Measurements from ENCODE around the gene FOXO1. TPM values are rescaled to one million over a fixed set of nuclear protein-coding genes. Genes with fewer than 3 reads are reported as not detected.

FOXO1 gene
- total RNA-seq, 2 donors from 2014 or later: 20.1 to 29.7 TPM

GRCh38 chr13:40565282-40566148, 100.9 kb downstream of the FOXO1 start:
- peaks cover 3% of the 10 kb centered on the region for H3K36me3 ChIP-seq (ENCODE audit: control insufficient read depth, insufficient read depth, low read length)
- H3K27ac ChIP-seq (ENCODE audit: low read depth, low read length): no peak overlapping the region
- Mint-ChIP-seq H3K27ac (no peak overlapping the region), H3K9me3 (no peaks in the 10 kb centered on the region), H3K4me3 (no peak overlapping the region), H3K4me1 (peaks cover 43% of the 10 kb centered on the region), H3K36me3 (ENCODE audit: low read depth) (peaks cover 5% of the 10 kb centered on the region), H3K27me3 (ENCODE audit: insufficient read depth) (no peaks in the 10 kb centered on the region)
- no peak overlapping the region for H3K4me3 ChIP-seq (ENCODE audit: low read length)
- H3K9ac ChIP-seq (ENCODE audit: extremely low read depth, low read length, poor library complexity, severe bottlenecking): no peak overlapping the region
- peaks cover 18% of the 10 kb centered on the region for H3K4me1 ChIP-seq (ENCODE audit: control insufficient read depth, insufficient read depth, low read length)
- H3K9me3 ChIP-seq (ENCODE audit: control insufficient read depth, low read length): no peaks in the 10 kb centered on the region
- no peaks in the 10 kb centered on the region for H3K27me3 ChIP-seq (ENCODE audit: control insufficient read depth, insufficient read depth, low read length, poor library complexity, severe bottlenecking)
- TF ChIP-seq CTCF (conservative IDR thresholded peaks at IDR 0.05): no peak
- WGBS, 2 experiments (ENCODE audit: insufficient coverage in 1 of 2, insufficient read length in 1 of 2): 90 to 100% methylated on average over 4 of the region's 5 CpGs
- DNase-seq: peak; percentile 52

GRCh38 chr13:40564342-40565001, 102.0 kb downstream of the FOXO1 start:
- peaks cover 18% of the 10 kb centered on the region for H3K4me1 ChIP-seq (ENCODE audit: control insufficient read depth, insufficient read depth, low read length)
- H3K27me3 ChIP-seq (ENCODE audit: control insufficient read depth, insufficient read depth, low read length, poor library complexity, severe bottlenecking): no peaks in the 10 kb centered on the region
- no peaks in the 10 kb centered on the region for H3K9me3 ChIP-seq (ENCODE audit: control insufficient read depth, low read length)
- no peak for DNase-seq
- no peak overlapping the region for H3K4me3 ChIP-seq (ENCODE audit: low read length)
- H3K36me3 Mint-ChIP-seq (ENCODE audit: low read depth): peaks cover 16% of the 10 kb centered on the region
- 77 to 84% methylated on average over 9 to 15 of the region's 15 CpGs for WGBS, 2 experiments (ENCODE audit: insufficient coverage in 1 of 2, insufficient read length in 1 of 2)
- H3K27ac Mint-ChIP-seq: peak overlapping the region; percentile 79
- H3K36me3 ChIP-seq (ENCODE audit: control insufficient read depth, insufficient read depth, low read length): peaks cover 13% of the 10 kb centered on the region
- no peak overlapping the region for H3K27ac ChIP-seq (ENCODE audit: low read depth, low read length)
- H3K9me3 Mint-ChIP-seq: no peaks in the 10 kb centered on the region
- H3K4me1 Mint-ChIP-seq: peaks cover 42% of the 10 kb centered on the region
- no peak overlapping the region for H3K4me3 Mint-ChIP-seq
- TF ChIP-seq CTCF (conservative IDR thresholded peaks at IDR 0.05): peak; percentile 57
- H3K27me3 Mint-ChIP-seq (ENCODE audit: insufficient read depth): no peaks in the 10 kb centered on the region
- H3K9ac ChIP-seq (ENCODE audit: extremely low read depth, low read length, poor library complexity, severe bottlenecking): no peak overlapping the region

- Mint-ChIP-seq H3K27ac (peak overlapping the region; percentile 79), H3K36me3 (ENCODE audit: low read depth) (peaks cover 25% of the 10 kb centered on the region), H3K4me3 (no peak overlapping the region), H3K27me3 (ENCODE audit: insufficient read depth) (no peaks in the 10 kb centered on the region), H3K9me3 (no peaks in the 10 kb centered on the region), H3K4me1 (peaks cover 36% of the 10 kb centered on the region)
- Histone ChIP-seq H3K27ac (ENCODE audit: low read depth, low read length) (peak overlapping the region; percentile 10), H3K4me3 (ENCODE audit: low read length) (no peak overlapping the region), H3K9me3 (ENCODE audit: control insufficient read depth, low read length) (no peaks in the 10 kb centered on the region), H3K36me3 (ENCODE audit: control insufficient read depth, insufficient read depth, low read length) (peaks cover 22% of the 10 kb centered on the region), H3K27me3 (ENCODE audit: control insufficient read depth, insufficient read depth, low read length, poor library complexity, severe bottlenecking) (no peaks in the 10 kb centered on the region), H3K9ac (ENCODE audit: extremely low read depth, low read length, poor library complexity, severe bottlenecking) (no peak overlapping the region), H3K4me1 (ENCODE audit: control insufficient read depth, insufficient read depth, low read length) (peaks cover 18% of the 10 kb centered on the region)
- no peak for DNase-seq
- whole genome bisulfite sequencing, 2 experiments (ENCODE audit: insufficient coverage in 1 of 2, insufficient read length in 1 of 2): 84 to 89% methylated on average over 6 to 13 of the region's 14 CpGs
- no peak for TF ChIP-seq CTCF (conservative IDR thresholded peaks at IDR 0.05)
Measured at GRCh38 chr13:40563350-40564125, 102.9 kb downstream of the FOXO1 start.
